SHP77 (cell line): ENCODE measurements around the gene PTGDR2.

Source experiments
- DNase-seq, 2 experiments: peaks; one replicate each; lab custom pipeline; 2025; lab: John Stamatoyannopoulos, UW

The PTGDR2 gene

GRCh38 chr11:60874421-60875365, 18.9 kb upstream of the PTGDR2 start:
- no peak for DNase-seq

DNA sequence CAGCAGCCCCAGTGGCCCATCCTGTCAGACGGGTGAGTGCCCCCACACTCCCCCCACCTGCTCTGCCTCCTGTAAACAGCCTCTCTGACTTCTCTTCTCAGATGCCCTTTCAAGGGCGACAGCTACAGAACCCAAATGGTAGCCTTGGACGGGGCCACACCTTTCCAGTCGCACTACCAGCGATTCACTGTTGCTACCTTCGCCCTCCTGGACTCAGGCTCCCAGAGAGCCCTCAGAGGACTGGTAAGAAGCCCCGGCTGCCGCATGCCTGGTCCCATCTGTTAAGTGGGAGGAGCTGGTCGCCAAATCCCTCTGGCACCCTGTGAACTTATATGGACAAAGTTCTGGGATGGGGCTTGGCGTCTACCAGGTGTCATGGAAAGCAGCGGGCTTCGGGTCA, 17.8 kb upstream of the PTGDR2 start:
- no peak for DNase-seq

DNA sequence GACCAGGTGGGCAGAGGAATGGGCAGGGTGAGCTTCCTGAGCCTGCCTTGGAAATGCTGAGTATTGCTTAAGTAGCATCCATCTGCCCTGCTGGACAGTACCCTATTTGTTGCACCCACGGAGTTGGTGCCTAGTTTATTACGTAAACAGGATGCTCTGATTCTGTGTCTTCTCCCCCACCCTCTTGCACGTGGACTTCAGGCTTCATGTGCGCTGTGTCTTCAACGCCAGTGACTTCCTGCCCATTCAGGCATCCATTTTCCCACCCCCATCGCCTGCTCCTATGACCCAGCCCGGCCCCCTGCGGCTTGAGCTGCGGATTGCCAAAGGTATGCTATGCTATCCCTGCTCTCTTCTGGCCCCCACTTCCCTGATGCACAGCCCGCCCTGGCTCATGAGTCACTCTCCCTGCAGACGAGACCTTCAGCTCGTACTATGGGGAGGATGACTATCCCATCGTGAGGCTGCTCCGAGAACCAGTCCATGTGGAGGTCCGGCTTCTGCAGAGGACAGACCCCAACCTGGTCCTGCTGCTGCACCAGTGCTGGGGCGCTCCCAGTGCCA, 17.3 kb upstream of the PTGDR2 start:
- no peak for DNase-seq

GRCh38 chr11:60872124-60872960, 16.6 kb upstream of the PTGDR2 start:
- DNase-seq: no peak

DNA sequence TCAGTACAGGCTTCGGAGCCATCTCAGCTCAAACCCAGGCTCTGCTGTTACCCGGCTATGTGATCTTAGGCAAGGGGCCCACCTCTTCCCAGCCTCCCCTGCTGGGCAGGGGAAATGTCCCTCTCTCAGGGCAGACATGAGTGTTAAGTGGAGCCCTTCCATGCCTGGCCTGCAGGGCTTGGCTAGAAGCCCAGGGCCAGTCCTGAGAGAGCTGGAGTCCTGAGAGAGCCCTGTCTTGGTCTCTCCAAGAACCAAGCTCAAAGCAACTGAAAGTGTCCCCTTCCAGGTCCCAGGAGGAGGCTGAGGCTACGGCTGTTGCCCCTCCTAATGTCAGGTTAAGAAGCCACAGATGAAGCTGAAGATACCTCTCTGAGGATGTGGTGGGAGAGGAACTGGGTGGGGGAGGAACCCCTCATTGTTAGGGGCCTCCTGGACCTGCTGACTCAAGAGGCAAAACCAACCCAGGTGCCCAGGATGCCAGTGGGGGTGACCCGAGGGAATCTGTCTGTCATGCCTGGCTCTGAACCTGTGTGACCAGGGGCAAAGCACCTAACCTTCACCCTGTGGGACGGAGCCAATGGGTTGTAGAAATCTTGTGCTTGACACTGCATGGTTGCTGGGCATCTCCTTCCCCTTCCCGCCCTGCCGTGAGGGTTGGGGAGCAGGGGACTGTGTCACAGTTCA, 15.8 kb upstream of the PTGDR2 start:
- no peak for DNase-seq

GRCh38 chr11:60870733-60871377, 15.1 kb upstream of the PTGDR2 start:
- no peak for DNase-seq

DNA sequence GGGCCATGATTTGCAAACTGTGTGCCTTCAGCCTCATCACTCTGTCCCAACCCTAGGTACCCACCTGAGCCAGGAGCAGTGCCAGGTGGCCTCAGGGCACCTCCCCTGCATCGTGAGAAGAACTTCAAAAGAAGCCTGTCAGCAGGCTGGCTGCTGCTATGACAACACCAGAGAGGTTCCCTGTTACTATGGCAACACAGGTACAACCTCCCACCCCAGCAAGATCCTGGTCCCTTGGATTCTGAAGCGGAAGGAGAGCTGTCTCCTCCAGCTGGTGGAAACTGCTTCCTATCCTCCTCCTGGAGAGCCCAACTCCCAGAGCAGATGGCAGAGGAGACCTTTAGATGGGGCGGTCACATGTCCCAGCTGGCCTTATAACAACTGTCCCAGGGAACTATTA, 14.5 kb upstream of the PTGDR2 start:
- DNase-seq: peak in 1 of 2 experiments; percentile 6

DNA sequence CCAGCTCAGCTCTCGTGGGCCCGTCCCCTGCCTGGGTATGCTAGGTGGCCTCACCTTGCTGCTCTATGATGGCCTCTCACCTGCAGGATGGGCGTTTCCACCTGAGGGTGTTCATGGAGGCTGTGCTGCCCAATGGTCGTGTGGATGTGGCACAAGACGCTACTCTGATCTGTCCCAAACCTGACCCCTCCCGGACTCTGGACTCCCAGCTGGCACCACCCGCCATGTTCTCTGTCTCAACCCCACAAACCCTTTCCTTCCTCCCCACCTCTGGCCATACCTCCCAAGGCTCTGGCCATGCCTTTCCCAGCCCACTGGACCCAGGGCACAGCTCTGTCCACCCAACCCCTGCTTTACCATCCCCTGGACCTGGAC, 13.7 kb upstream of the PTGDR2 start:
- no peak for DNase-seq

DNA sequence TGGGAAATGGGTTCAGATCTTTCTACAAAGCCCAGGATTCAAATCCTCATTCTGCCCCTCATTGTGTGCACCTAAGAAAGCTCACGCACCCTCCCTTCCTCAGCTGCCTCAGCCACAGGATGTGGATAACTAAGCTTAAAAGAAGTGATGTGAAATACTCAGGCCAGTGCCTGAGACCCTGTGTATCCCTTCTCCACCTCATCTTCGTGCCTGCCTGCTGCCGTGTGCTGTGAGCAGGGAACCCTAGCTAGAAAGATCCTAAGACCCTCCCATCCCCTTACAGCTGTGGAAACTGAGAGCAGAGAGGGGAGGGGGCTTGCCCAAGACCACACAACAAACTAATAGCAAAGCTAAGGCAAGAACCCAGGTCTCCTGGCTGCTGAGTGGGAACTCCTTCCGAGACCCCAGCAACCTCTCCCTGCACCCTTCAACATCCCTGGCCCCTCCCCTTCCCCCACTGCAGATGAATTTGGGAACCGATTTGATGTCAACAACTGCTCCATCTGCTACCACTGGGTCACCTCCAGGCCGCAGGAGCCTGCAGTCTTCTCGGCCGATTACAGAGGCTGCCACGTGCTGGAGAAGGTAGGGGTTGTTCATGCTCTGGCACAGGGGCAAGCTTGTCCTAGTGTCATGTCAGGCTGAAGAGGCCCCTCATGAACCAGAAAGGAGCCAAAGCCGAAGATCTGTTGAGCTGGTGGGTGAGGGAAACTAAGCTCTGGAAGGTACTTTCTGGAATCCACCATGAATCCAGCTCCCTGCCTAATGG, 13.1 kb upstream of the PTGDR2 start:
- DNase-seq: no peak

GRCh38 chr11:60867871-60868681, 12.3 kb upstream of the PTGDR2 start:
- no peak for DNase-seq

DNA sequence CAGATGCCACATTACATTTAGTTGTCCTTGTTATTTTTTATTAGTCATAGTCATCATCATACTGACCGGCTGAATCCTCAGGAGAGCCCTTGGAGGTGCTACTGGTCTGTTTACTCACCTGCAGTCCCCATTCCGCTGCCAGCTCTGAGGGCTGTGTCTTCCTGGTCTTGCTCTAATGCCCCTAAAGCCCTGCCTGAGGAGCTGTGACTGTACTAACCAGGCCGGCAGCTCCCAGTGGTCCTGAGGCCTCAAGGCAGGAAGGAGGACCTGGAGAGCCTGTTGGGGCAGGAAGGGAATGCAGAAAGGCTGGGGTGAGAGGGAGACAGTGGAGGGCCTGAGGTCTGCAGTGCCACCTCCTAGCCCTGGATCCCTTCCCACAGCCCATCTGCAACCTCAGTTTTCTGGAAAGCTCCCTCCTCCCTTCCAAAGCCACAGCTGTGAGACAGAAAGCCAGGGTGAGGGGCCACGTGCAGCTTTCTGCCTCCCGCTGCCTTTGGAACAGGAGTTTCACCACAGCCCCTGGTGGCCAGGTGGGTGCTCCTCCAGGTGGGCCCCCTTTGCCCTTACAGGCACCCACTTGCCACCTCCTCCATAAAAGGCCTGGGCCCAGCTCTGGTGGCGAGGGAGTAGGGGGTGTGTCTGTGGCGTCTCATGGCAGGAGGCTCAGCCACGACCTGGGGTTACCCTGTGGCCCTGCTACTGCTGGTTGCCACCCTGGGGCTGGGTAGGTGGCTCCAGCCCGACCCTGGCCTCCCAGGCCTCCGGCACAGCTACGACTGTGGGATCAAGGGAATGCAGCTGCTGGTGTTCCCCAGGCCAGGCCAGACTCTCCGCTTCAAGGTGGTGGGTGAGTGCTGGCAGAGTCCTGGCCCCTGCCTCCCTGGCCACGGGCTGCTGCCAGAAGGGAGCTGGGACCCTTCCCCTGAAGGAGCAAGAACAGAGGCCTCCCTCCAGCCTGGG, 11.4 kb upstream of the PTGDR2 start, which contains the start of gene ZP1:
ZP1 (plus strand) TSS at position 632 of the 960 bp plus-strand sequence; CDS start at position 652, 20 bp downstream.
- peak; percentile 58 to 65 for DNase-seq

GRCh38 chr11:60864856-60865513, 9.2 kb upstream of the PTGDR2 start:
- no peak for DNase-seq

- no peak for DNase-seq
Observed at GRCh38 chr11:60863550-60864521, 8.1 kb upstream of the PTGDR2 start.

DNA sequence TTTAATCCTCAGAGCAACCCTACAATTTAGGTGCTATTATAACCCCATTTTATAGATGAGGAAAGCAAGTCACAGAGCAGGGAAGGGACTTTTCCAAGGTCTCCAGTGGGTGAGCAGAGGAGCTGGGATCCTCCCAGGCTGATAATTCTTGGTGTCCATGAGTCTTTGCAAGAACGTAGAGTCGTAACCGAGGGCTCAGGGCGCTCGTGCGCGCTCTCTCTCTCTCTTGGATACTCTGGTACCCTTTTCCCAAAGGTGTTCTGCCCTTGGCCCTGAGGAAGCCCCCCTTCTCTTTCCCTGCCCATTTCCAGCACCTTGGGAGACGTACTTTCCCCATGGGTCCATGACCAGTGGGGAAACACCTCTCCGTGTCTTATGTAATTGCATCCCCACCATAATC, 6.4 kb upstream of the PTGDR2 start:
- no peak for DNase-seq

DNA sequence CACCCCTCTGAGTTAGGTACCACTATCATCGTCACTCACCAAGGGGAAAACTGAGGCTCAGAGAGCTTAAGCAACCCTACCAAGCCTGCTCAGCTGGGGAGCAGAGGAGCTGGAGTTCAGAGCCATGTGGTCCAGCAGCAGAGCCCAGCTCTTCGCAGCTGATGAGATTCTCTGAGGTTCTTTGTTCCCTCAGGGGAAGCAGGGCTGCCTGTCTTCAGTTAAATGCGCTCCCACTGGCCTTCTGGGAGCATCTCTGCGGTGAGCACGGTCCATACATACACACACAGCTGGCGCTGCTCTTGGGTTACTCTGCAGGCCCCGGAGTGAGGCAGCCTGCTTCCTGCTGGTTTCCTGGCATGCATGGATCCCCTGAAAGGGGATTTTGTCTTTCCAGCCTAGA, 5.2 kb upstream of the PTGDR2 start:
- no peak for DNase-seq

GRCh38 chr11:60859616-60860250, 4.0 kb upstream of the PTGDR2 start:
- DNase-seq: no peak
